Endodermal cell (in vitro differentiated cells): ENCODE data around the gene SNX19. TPM values are rescaled to one million over a fixed set of nuclear protein-coding genes. Genes with fewer than 3 reads are reported as not detected.

Experiments used
- DNase-seq: peaks from one replicate; pipeline ENCODE4 v3.0.0-alpha.2; 2017
- H3K27ac ChIP-seq: 2 replicates; pipeline ENCODE4 v1.5.1; 2013; ENCODE audit warnings: mild to moderate bottlenecking, low read depth, low read length, moderate library complexity
- H3K27me3 ChIP-seq: 2 replicates; pipeline ENCODE4 v1.6.1; 2013; ENCODE audit warnings: mild to moderate bottlenecking, low read length, moderate library complexity; ENCODE audit not compliant: insufficient read depth, control insufficient read depth, poor library complexity, severe bottlenecking
- H3K36me3 ChIP-seq: 2 replicates; pipeline ENCODE4 v1.7.0; 2013; ENCODE audit warnings: mild to moderate bottlenecking, low read length, moderate library complexity; ENCODE audit not compliant: control insufficient read depth, insufficient read depth
- H3K4me1 ChIP-seq: one replicate; pipeline ENCODE4 v1.7.0; 2013; ENCODE audit warnings: low read length; ENCODE audit not compliant: control insufficient read depth, insufficient read depth
- H3K4me3 ChIP-seq: 2 replicates; pipeline ENCODE4 v1.5.1; 2013; ENCODE audit warnings: mild to moderate bottlenecking, low read length, moderate library complexity
- H3K9ac ChIP-seq: 2 replicates; pipeline ENCODE4 v1.6.1; 2013; ENCODE audit warnings: mild to moderate bottlenecking, low read length, moderate library complexity; ENCODE audit not compliant: poor library complexity, severe bottlenecking; ENCODE audit errors: extremely low read depth
- H3K9me3 ChIP-seq: 2 replicates; pipeline ENCODE4 v1.6.1; 2013; ENCODE audit warnings: mild to moderate bottlenecking, low read length, moderate library complexity; ENCODE audit not compliant: control insufficient read depth
- H3K27ac Mint-ChIP-seq: 2 replicates; pipeline ENCODE4 v1.8.0; 2020; ENCODE audit warnings: mixed read lengths
- H3K27me3 Mint-ChIP-seq: 2 replicates; pipeline ENCODE4 v1.8.0; 2021; ENCODE audit warnings: mild to moderate bottlenecking, mixed read lengths; ENCODE audit not compliant: insufficient read depth
- H3K36me3 Mint-ChIP-seq: 2 replicates; pipeline ENCODE4 v1.8.0; 2020; ENCODE audit warnings: low read depth, mixed read lengths
- H3K4me1 Mint-ChIP-seq: 2 replicates; pipeline ENCODE4 v1.8.0; 2020; ENCODE audit warnings: mixed read lengths
- H3K4me3 Mint-ChIP-seq: 2 replicates; pipeline ENCODE4 v1.8.0; 2020; ENCODE audit warnings: mild to moderate bottlenecking, moderate library complexity, mixed read lengths
- H3K9me3 Mint-ChIP-seq: 2 replicates; pipeline ENCODE4 v1.8.0; 2020; ENCODE audit warnings: mild to moderate bottlenecking, mixed read lengths
- WGBS, 2 experiments: methylation state at CpG; one replicate each; pipeline versions ENCODE4 v1.1.5 to v1.1.7; 2013; ENCODE audit warnings: missing lambda C conversion rate in 2 of 2, mixed read lengths in 1 of 2; ENCODE audit not compliant: insufficient coverage in 1 of 2, insufficient read length in 1 of 2; 5-methylcytosine and 5-hydroxymethylcytosine counted together
- total RNA-seq, 2 donors: library from RNA; stranded (reverse); fragmentation: NEBNext Ultra II Directional in 1 of 2; extraction: Animal tissue kit (Norgen Biotek cat#: 25700) in 1 of 2; gene quantifications; 2 replicates in 1 of 2; 3 replicates in 1 of 2; pipeline ENCODE4 v1.2.1, GENCODE V29; 2021
- TF ChIP-seq, protein P1 (sequence below): fragments of 200-600 bp; sonication (generic); conservative IDR thresholded peaks from 2 replicates; pipeline ENCODE4 v1.5.0; 2021; ENCODE audit warnings: antibody characterized with exemption, mild to moderate bottlenecking

The SNX19 gene
- total RNA-seq, 2 donors from 2014 or later, result 32.3 to 37.5 TPM

DNA sequence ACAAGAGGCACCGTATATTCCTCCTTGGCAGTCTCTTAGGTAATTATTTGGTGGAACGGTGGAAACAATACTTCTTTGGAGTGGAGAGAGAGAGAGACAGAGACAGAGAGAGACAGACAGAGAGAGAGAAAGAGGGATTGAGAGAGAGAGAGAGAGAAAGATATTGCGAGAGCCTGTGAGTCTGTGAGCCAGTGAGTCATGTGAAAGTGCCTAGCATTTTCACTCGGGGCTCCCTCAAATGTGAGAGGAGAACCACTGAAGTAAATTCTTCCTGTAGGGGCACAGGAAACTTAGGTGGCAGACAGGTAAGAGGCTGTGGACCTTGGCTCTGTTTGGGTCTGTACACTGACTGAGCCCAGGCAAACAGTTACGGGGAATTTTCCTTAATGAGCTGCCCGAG is 31.6 kb upstream of the SNX19 start:
- no peak overlapping the region for H3K4me3 Mint-ChIP-seq
- H3K36me3 Mint-ChIP-seq, result no peaks in the 10 kb centered on the region
- Histone ChIP-seq H3K4me3 (no peak overlapping the region), H3K9me3 (no peaks in the 10 kb centered on the region), H3K27me3 (peaks cover 11% of the 10 kb centered on the region), H3K27ac (no peak overlapping the region), H3K4me1 (no peaks in the 10 kb centered on the region), H3K36me3 (no peaks in the 10 kb centered on the region), H3K9ac (no peak overlapping the region)
- H3K27me3 Mint-ChIP-seq, result peaks cover 6% of the 10 kb centered on the region
- no peaks in the 10 kb centered on the region for H3K4me1 Mint-ChIP-seq
- no peak for DNase-seq
- no peaks in the 10 kb centered on the region for H3K9me3 Mint-ChIP-seq
- no peak overlapping the region for H3K27ac Mint-ChIP-seq
- 90 to 96% methylated on average over 6 of the region's 6 CpGs for WGBS, 2 experiments
- TF ChIP-seq, protein P1, sequence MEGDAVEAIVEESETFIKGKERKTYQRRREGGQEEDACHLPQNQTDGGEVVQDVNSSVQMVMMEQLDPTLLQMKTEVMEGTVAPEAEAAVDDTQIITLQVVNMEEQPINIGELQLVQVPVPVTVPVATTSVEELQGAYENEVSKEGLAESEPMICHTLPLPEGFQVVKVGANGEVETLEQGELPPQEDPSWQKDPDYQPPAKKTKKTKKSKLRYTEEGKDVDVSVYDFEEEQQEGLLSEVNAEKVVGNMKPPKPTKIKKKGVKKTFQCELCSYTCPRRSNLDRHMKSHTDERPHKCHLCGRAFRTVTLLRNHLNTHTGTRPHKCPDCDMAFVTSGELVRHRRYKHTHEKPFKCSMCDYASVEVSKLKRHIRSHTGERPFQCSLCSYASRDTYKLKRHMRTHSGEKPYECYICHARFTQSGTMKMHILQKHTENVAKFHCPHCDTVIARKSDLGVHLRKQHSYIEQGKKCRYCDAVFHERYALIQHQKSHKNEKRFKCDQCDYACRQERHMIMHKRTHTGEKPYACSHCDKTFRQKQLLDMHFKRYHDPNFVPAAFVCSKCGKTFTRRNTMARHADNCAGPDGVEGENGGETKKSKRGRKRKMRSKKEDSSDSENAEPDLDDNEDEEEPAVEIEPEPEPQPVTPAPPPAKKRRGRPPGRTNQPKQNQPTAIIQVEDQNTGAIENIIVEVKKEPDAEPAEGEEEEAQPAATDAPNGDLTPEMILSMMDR, result no peak

DNA sequence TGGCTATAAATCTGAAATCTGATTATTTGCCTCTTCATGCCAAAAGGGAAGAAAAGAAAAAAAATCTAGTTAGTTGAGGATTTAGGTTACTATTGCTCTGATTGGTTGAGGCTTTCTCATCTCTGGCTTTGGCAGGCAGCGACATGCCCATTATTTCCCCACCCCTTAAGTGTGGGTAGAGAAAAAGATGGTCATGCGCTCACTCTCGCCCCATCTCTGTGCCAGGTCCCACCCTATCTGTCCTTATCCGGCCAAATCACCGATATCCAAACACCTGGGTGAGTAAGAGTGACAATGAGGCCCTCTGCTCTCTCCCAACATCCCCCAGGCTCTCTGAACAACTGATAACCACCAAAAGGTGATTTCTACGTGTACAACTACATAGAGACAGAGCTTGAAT is 31.2 kb upstream of the SNX19 start:
- Mint-ChIP-seq H3K36me3 (no peaks in the 10 kb centered on the region), H3K4me3 (no peak overlapping the region), H3K4me1 (no peaks in the 10 kb centered on the region), H3K27me3 (peaks cover 6% of the 10 kb centered on the region), H3K27ac (no peak overlapping the region), H3K9me3 (no peaks in the 10 kb centered on the region)
- Histone ChIP-seq H3K4me3 (no peak overlapping the region), H3K27ac (no peak overlapping the region), H3K27me3 (peaks cover 11% of the 10 kb centered on the region), H3K4me1 (no peaks in the 10 kb centered on the region), H3K9me3 (no peaks in the 10 kb centered on the region), H3K36me3 (no peaks in the 10 kb centered on the region), H3K9ac (no peak overlapping the region)
- no peak for DNase-seq
- TF ChIP-seq, protein P1, result no peak
- WGBS, 2 experiments, result 85 to 100% methylated on average over 1 to 6 of the region's 6 CpGs

DNA sequence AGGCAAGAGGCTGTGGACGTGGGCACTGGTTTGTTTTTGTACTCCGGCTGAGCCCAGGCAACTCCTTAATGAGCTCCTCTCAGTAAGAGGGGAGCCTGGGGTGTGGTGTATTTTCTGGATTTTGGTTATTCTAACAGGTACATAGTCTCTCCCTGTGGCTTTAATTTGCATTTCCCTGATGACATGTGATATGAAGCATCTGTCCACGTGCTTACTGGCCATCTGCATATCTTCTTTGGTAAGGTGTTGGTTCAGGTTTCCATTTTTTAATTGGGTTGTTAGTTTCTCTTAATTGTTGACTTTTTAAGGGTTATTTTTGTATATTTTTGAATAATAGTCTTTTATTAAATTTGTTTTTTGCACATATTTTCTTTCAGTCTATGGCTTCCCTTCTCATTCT is 30.8 kb upstream of the SNX19 start:
- Histone ChIP-seq H3K4me3 (no peak overlapping the region), H3K27ac (no peak overlapping the region), H3K9me3 (no peaks in the 10 kb centered on the region), H3K4me1 (no peaks in the 10 kb centered on the region), H3K9ac (no peak overlapping the region), H3K27me3 (peaks cover 11% of the 10 kb centered on the region), H3K36me3 (no peaks in the 10 kb centered on the region)
- DNase-seq, result no peak
- H3K4me3 Mint-ChIP-seq, result no peak overlapping the region
- 95% methylated on average over 3 of the region's 3 CpGs; no CpG with 5 or more reads in 1 of the 2 experiments for WGBS, 2 experiments
- TF ChIP-seq, protein P1, result no peak
- no peaks in the 10 kb centered on the region for H3K4me1 Mint-ChIP-seq
- peaks cover 6% of the 10 kb centered on the region for H3K27me3 Mint-ChIP-seq
- no peaks in the 10 kb centered on the region for H3K36me3 Mint-ChIP-seq
- no peaks in the 10 kb centered on the region for H3K9me3 Mint-ChIP-seq
- H3K27ac Mint-ChIP-seq, result no peak overlapping the region
